H1 (cell line): Measurements from ENCODE around the gene TSSC4. TPM values are rescaled to one million over a fixed set of nuclear protein-coding genes. Genes with fewer than 3 reads are reported as not detected.

Experiments
- TAF7 ChIP-seq: optimal IDR thresholded peaks from 2 replicates; pipeline ENCODE3; 2011; ENCODE audit warnings: low read depth, mild to moderate bottlenecking, inconsistent platforms, low read length, moderate library complexity, borderline replicate concordance
- polyA plus RNA-seq, 7 experiments: library from polyadenylated mRNA; depleted of rRNA in 3 of 7; stranded (reverse) in 5 of 7; unstranded in 2 of 7; fragments of >200 nt in 5 of 7; fragments of 200-250 nt in 2 of 7; gene quantifications; 1 replicate in 5 of 7; 2 replicates in 1 of 7; 4 replicates in 1 of 7; pipeline versions ENCODE4 v1.2.1 to v1.2.3, GENCODE V29; 2011 to 2013; ENCODE audit warnings: missing spikeins in 2 of 7, mixed read lengths in 2 of 7
- total RNA-seq: library from RNA; stranded (reverse); fragmentation: NEBNext Ultra II Directional; extraction: Animal tissue kit (Norgen Biotek cat#: 25700); gene quantifications from 2 replicates; pipeline ENCODE4 v1.2.1, GENCODE V29; 2021

TSSC4 gene
- total and polyA plus RNA-seq, 2 of the 8 experiments (the other 6 are each of a cell fraction or from before 2014, with no cell fraction given): 34.0 to 39.3 TPM

DNA sequence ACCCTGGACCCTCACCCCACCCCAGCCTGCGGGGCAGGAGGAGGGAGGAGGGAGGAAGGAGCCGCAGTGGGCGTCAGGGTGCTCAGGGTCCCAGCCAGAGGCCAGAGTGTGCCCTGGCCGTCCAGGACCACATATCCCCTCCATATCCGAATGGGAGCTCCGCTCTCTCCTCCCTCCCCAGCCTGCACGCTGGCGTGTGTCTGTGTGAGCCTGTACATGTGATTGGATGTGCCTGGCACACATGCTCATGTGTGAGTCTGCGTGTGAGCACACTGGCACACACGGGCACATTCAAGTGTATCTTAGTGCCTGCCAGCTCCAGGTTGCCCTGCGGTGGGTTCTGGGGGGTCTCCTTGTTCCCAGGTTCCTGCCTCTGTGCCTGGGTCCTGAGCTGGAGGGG lies 8.1 kb downstream of the TSSC4 start (continued):
- no peak for TF ChIP-seq TAF7
